Panc1 (cell line): Measurements from ENCODE around the gene PEX5L. TPM values are rescaled to one million over a fixed set of nuclear protein-coding genes. Genes with fewer than 3 reads are reported as not detected.

Source experiments
- ATAC-seq: fragments of 200-7000 bp; cut with Tn5 transposase; 2 replicates; pipeline ENCODE4 v1.9.1; 2020; ENCODE audit warnings: mild to moderate bottlenecking, moderate library complexity
- BruUV-seq: library from RNA; stranded (reverse); fragments of 400-500 nt; replicated peaks from 2 replicates; lab custom pipeline; 2021; lab: Mats Ljungman, UMichigan
- CTCF ChIA-PET: fragments of 300-600 bp; sonication (Branson Sonifier 250); formaldehyde crosslinking; loops from one replicate; lab custom pipeline; 2022; ENCODE audit warnings: antibody characterized with exemption; lab: Charles Lee
- POLR2A ChIA-PET: fragments of 300-600 bp; sonication (Branson Sonifier 250); formaldehyde crosslinking; loops from one replicate; lab custom pipeline; 2022; ENCODE audit warnings: antibody characterized with exemption; lab: Charles Lee
- DNase-seq: peaks from one replicate; pipeline ENCODE4 v3.0.0-alpha.2; 2010; ENCODE audit warnings: low read depth, low spot score
- H3K27ac ChIP-seq: 2 replicates; pipeline ENCODE4 v1.5.1; 2011; ENCODE audit warnings: mild to moderate bottlenecking, low read length, inconsistent platforms
- H3K27me3 ChIP-seq: fragments of 200-500 bp; sonication (Bioruptor generic); 2 replicates; pipeline ENCODE4 v1.6.0; 2014; ENCODE audit warnings: low read length, inconsistent platforms; ENCODE audit not compliant: control insufficient read depth, insufficient read depth
- H3K36me3 ChIP-seq: fragments of 200-500 bp; sonication (Bioruptor generic); 2 replicates; pipeline ENCODE4 v1.5.1; 2014; ENCODE audit warnings: inconsistent platforms, mild to moderate bottlenecking, low read length, moderate library complexity; ENCODE audit not compliant: control insufficient read depth, insufficient read depth
- H3K4me1 ChIP-seq: 2 replicates; pipeline ENCODE4 v1.5.1; 2011; ENCODE audit warnings: inconsistent platforms, mild to moderate bottlenecking, low read length, moderate library complexity; ENCODE audit not compliant: control insufficient read depth, insufficient read depth
- H3K4me3 ChIP-seq, 2 experiments: 2 replicates each; pipeline ENCODE4 v1.5.1; 2011 to 2012; ENCODE audit warnings: low read depth in 2 of 2, low read length in 2 of 2, mild to moderate bottlenecking in 2 of 2, inconsistent platforms in 1 of 2, moderate library complexity in 1 of 2
- H3K9me3 ChIP-seq: fragments of 200-500 bp; sonication (Bioruptor generic); 2 replicates; pipeline ENCODE4 v1.5.1; 2014; ENCODE audit warnings: low read depth, mild to moderate bottlenecking, inconsistent platforms, low read length, moderate library complexity; ENCODE audit not compliant: control insufficient read depth, insufficient read depth
- CTCF ChIP-seq: fragments of 450-650 bp; IDR thresholded peaks from 2 replicates; pipeline ENCODE4 v1.5.1; 2017; ENCODE audit warnings: mild to moderate bottlenecking
- POLR2AphosphoS5 ChIP-seq: IDR thresholded peaks from 2 replicates; pipeline ENCODE4 v1.6.1; 2012; ENCODE audit warnings: mild to moderate bottlenecking, low read depth, low read length, moderate library complexity
- REST ChIP-seq, 2 experiments: IDR thresholded peaks; 2 replicates each; pipeline ENCODE4 v1.6.1; 2011 to 2012; ENCODE audit warnings: low read depth in 2 of 2, control low read depth in 1 of 2, low read length in 1 of 2, mild to moderate bottlenecking in 1 of 2, moderate library complexity in 1 of 2; ENCODE audit not compliant: insufficient read depth in 1 of 2
- SIN3A ChIP-seq: IDR thresholded peaks from 2 replicates; pipeline ENCODE4 v1.6.1; 2012; ENCODE audit warnings: low read depth, mild to moderate bottlenecking, low read length, moderate library complexity, borderline replicate concordance; ENCODE audit not compliant: insufficient read depth
- TCF7L2 ChIP-seq: IDR thresholded peaks from 2 replicates; pipeline ENCODE4 v1.6.1; 2011; ENCODE audit warnings: mild to moderate bottlenecking, low read depth, low read length, inconsistent platforms
- in situ Hi-C: cut with HindIII; loops from 2 replicates; pipeline ENCODE4 v1.10.0; 2016; ENCODE audit warnings: low sequenced_read_pairs, low pct_unique_long_range_greater_than_20kb
- intact Hi-C: fragments of 100-400 bp; cut with micrococcal nuclease; formaldehyde crosslinking; loops from one replicate; pipeline ENCODE4 v1.10.0; 2022; ENCODE audit not compliant: unreplicated experiment
- total RNA-seq: library from RNA; stranded (reverse); gene quantifications from one replicate; pipeline ENCODE4 v1.2.1, GENCODE V29; 2021; ENCODE audit not compliant: unreplicated experiment

The PEX5L gene
- total RNA-seq, 1 experiment from 2014 or later = 0.23 TPM

GRCh38 chr3:180063783-180064182 is 27.0 kb upstream of the PEX5L start:
- Histone ChIP-seq H3K4me3 (no peak overlapping the region), H3K36me3 (no peaks in the 10 kb centered on the region), H3K4me1 (no peaks in the 10 kb centered on the region), H3K9me3 (no peaks in the 10 kb centered on the region), H3K27me3 (no peaks in the 10 kb centered on the region), H3K27ac (no peak overlapping the region)
- BruUV-seq = no TSS peak
- DNase-seq (no peak), ATAC-seq (no peak)
- intact Hi-C loops = no loop called here
- in situ Hi-C loops = no loop called here
- TF ChIP-seq TCF7L2 = no peak
- ChIA-PET POLR2A (no interaction called here), CTCF (no interaction called here)

- Histone ChIP-seq H3K4me1 (no peaks in the 10 kb centered on the region), H3K27me3 (no peaks in the 10 kb centered on the region), H3K27ac (no peak overlapping the region), H3K4me3 (no peak overlapping the region), H3K36me3 (no peaks in the 10 kb centered on the region), H3K9me3 (no peaks in the 10 kb centered on the region)
- in situ Hi-C loops = no loop called here
- intact Hi-C loops = no loop called here
- DNase-seq = no peak
- no peak for TF ChIP-seq TCF7L2
- no TSS peak for BruUV-seq
- no peak for ATAC-seq
- ChIA-PET CTCF (no interaction called here), POLR2A (no interaction called here)
These were observed 26.0 kb upstream of the PEX5L start for GRCh38 chr3:180062771-180063170.

GRCh38 chr3:180059356-180059755 is 22.6 kb upstream of the PEX5L start:
- in situ Hi-C loops = no loop called here
- ATAC-seq (no peak), DNase-seq (no peak)
- intact Hi-C loops = no loop called here
- ChIA-PET CTCF (no interaction called here), POLR2A (no interaction called here)
- Histone ChIP-seq H3K9me3 (no peaks in the 10 kb centered on the region), H3K27ac (no peak overlapping the region), H3K4me1 (no peaks in the 10 kb centered on the region), H3K27me3 (no peaks in the 10 kb centered on the region), H3K36me3 (no peaks in the 10 kb centered on the region), H3K4me3 (no peak overlapping the region)
- no TSS peak for BruUV-seq
- TF ChIP-seq TCF7L2 (no peak), POLR2AphosphoS5 (no peak), REST (IDR thresholded peaks at IDR 0.05; ENCODE audit: insufficient read depth in 1 of 2, low read depth in 2 of 2, low read length in 1 of 2) (no peak), CTCF (no peak), SIN3A (no peak)
